H54 (cell line): ENCODE results near the gene CALML4.
"Not testable (repeated sequence)": the region's sequence is repeated elsewhere in the genome, so short reads cannot be mapped to it uniquely, and the experiment has no call there.

Experiments
- DNase-seq: peaks from one replicate; pipeline ENCODE4 v3.0.0; 2011; ENCODE audit warnings: low spot score, mixed read lengths; ENCODE audit not compliant: insufficient read length
- FAIRE-seq: peaks from 3 replicates; lab custom pipeline; 2011; peaks lifted over from hg19 to GRCh38; lab: Jason Lieb, UNC
- POLR2A ChIP-seq: IDR thresholded peaks from 2 replicates; pipeline ENCODE4 v1.6.1; 2011; ENCODE audit warnings: low read depth, mild to moderate bottlenecking, low read length

Gene CALML4

GRCh38 chr15:68230157-68231100 is 25.3 kb upstream of the CALML4 start:
- DNase-seq: no peak
- no peak for TF ChIP-seq POLR2A
- no peak for FAIRE-seq

GRCh38 chr15:68229386-68230156 is 24.4 kb upstream of the CALML4 start, which contains the start of gene CLN6:
TSS of gene CLN6 (minus strand) at chr15:68229728. CDS start at chr15:68229584, 144 bp downstream.
- peak; percentile 43 for TF ChIP-seq POLR2A
- no peak for FAIRE-seq
- DNase-seq: peak; percentile 74

DNA sequence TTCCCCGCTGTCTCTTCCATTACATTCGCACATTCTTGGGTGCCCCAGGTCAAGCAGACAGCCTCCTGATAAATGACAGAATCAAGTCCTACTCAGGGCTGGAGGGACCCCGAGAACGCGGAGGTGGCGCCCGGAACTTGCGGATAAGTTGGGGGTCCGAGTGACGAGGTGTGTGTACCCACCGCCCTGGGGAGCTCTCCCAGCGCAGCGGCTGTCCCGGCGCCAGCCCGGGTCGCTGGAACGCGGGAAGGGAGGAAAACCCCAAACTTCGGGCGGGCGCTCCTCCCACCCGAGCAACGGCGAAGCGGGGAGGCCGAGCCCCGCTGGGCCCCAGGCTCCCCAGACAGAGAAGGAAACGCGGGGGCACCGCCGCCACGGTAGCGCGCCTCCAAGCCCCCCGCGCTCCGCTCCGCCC is 23.8 kb upstream of the CALML4 start:
- DNase-seq (peak; percentile 23), FAIRE-seq (no peak)
- no peak for TF ChIP-seq POLR2A

DNA sequence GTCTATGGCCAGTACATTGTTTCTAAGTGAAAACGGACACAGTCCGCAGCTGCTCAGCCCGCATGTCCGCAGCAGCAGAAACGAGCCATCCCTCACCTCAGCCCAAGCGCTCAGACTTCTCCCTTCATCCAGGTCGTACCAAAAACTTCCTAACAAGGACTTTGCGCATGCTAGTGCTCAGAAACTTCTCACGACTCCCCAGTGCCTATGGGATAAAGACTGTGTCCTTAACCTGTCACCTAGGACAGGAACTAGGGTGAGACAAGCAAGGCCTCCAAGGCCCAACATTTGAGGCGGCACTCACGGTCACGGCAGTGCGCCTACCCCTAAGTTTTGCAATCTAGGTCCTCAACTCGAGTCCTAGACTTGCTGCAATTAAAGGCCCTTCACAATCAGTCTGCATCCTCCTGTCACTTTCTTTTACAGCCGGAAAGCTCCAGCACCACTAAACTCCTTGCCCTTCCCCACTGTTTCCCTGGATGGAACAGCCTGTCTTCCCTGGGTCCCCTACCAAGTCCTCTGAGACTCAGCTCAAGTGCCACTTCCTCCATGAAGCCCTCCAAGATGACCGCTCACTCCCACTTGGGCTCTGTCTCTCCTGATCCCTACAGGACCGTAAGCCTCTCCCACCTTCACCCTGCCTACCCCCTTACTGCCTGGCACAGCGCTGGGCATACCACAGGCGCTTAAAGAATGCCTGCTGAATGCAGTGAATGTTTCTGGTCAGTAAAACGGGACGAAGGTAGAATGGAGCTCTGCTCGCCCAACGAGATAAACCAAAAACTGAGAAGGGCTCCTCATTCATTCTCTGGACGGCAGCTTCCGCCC is 23.2 kb upstream of the CALML4 start:
- DNase-seq (peak; percentile 15), FAIRE-seq (no peak)
- TF ChIP-seq POLR2A: no peak

- DNase-seq: no peak
- no peak for FAIRE-seq
- TF ChIP-seq POLR2A: no peak
Measured at GRCh38 chr15:68227643-68228142, 22.6 kb upstream of the CALML4 start.

DNA sequence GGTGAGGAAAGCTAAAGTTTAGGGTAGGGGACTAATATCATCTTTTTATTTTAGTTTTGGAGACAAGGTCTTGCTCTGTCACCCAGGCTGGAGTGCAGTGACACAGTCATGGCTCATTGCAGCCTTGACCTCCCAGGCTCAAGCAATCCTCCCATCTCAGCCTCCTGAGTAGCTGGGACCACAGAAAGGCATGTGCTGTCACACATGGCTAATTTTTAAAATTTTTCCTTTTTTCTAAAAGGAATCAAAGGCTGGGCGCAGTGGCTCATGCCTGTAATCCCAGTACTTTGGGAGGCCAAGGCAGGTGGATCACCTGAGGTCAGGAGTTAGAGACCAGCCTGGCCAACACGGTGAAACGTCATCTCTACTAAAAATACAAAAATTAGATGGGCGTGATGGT is 20.3 kb upstream of the CALML4 start:
- FAIRE-seq, DNase-seq: not testable (repeated sequence)

DNA sequence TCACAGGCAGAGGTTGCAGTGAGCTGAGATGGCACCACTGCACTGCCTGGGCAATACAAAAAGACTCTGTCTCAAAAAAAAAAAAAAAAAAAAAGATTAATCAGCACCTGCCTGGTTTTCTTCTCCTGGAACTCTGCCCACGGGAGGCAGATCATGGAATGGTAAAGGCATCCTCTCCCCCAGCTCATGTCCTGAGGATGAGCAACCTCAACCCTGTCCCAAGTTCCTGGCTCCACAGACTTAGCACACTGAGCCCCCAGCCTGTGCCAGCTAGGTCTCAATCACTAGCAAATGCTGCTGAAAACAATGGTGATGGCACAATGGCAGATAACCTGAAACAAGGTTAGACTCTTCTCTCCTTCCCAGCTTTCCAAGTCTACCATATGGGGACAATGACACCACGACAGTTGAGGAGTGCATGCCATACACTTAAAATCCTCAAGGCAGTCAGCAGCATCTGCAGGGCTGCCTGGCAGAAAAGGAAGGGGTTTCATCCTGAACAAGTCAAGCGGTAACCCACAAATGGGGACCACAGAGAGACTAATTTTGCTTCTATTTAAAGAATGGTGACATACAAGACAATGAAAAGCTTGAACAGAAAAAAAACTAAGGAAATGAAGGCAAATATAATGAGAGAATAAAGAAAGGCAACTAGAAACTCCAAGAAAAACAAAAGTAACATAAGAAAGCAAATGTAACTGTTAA is 19.6 kb upstream of the CALML4 start:
- no peak for TF ChIP-seq POLR2A
- FAIRE-seq (no peak), DNase-seq (no peak)

GRCh38 chr15:68224108-68224507 is 19.0 kb upstream of the CALML4 start:
- no peak for DNase-seq
- FAIRE-seq: no peak
- TF ChIP-seq POLR2A: no peak

GRCh38 chr15:68223171-68223570 is 18.0 kb upstream of the CALML4 start:
- FAIRE-seq: no peak
- no peak for TF ChIP-seq POLR2A
- DNase-seq: no peak

DNA sequence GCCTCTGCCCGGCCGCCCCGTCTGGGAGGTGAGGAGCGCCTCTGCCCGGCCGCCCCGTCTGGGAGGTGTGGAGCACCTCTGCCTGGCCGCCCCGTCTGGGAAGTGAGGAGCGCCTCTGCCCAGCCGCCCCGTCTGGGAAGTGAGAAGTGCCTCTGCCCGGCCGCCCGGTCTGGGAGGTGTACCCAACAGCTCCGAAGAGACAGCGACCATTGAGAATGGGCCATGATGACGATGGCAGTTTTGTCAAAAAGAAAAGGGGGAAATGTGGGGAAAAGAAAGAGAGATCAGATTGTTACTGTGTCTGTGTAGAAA is 17.3 kb upstream of the CALML4 start:
- DNase-seq, FAIRE-seq: not testable (repeated sequence)

DNA sequence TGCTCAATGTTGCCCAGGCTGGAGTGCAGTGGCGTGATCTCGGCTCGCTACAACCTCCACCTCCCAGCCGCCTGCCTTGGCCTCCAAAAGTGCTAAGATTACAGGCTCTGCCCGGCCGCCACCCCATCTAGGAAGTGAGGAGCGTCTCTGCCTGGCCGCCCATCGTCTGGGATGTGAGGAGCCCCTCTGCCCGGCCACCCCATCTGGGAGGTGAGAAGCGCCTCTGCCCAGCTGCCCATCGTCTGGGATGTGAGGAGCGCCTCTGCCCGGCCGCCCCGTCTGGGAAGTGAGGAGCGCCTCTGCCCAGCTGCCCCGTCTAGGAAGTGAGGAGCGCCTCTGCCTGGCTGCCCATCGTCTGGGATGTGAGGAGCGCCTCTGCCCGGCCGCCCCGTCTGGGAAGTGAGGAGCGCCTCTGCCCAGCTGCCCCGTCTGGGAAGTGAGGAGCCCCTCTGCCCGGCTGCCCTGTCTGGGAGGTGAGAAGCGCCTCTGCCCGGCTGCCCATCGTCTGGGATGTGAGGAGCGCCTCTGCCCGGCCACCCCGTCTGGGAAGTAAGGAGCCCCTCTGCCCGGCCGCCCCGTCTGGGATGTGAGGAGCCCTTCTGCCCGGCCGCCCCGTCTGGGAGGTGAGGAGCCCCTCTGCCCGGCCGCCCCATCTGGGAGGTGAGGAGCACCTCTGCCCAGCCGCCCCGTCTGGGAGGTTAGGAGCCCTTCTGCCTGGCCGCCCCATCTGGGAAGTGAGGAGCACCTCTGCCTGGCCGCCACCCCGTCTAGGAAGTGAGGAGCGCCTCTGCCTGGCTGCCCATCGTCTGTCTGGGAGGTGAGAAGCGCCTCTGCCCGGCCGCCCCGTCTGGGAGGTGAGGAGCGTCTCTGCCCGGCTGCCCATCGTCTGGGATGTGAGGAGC is 16.6 kb upstream of the CALML4 start:
- FAIRE-seq, DNase-seq: not testable (repeated sequence)

DNA sequence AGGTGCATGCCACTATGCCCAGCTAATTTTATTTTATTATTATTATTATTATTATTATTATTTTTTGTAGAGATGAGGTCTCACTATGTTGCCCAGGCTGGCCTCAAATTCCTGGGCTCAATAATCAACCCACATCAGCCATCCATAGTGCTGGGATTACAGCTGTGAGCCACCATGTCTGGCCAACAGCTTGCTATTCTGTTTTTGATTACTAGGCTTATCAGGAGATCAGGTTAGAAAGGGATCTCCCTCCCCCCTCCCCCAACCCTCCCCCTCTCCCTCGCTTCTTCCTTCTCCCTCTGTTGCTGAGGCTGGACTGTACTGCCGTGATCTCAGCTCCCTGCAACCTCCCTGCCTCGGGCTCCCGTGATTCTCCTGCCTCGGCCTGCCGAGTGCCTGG is 15.8 kb upstream of the CALML4 start:
- TF ChIP-seq POLR2A: no peak
- no peak for DNase-seq
- no peak for FAIRE-seq
